H1 (cell line): ENCODE measurements around the gene GABRR3. TPM values are rescaled to one million over a fixed set of nuclear protein-coding genes. Genes with fewer than 3 reads are reported as not detected.

Experiments
- CTCF ChIA-PET: fragments of 300-600 bp; sonication (Branson Sonifier 250); formaldehyde crosslinking; loops from one replicate; lab custom pipeline; 2021; ENCODE audit not compliant: partially characterized antibody; lab: Charles Lee
- POLR2A ChIA-PET: fragments of 300-600 bp; sonication (Branson Sonifier 250); formaldehyde crosslinking; loops from one replicate; lab custom pipeline; 2021; ENCODE audit warnings: inconsistent platforms; ENCODE audit not compliant: partially characterized antibody; lab: Charles Lee
- DNase-seq, 2 experiments: peaks; one replicate each; pipeline versions ENCODE4 v3.0.0 to v3.0.0-alpha.2; 2010 to 2022; ENCODE audit warnings: low spot score in 2 of 2, low read depth in 1 of 2, mixed read lengths in 1 of 2
- FAIRE-seq: peaks from 2 replicates; lab custom pipeline; 2011; peaks lifted over from hg19 to GRCh38; lab: Jason Lieb, UNC
- H2AFZ ChIP-seq: 2 replicates; pipeline ENCODE4 v1.8.1; 2012; ENCODE audit warnings: low read length, inconsistent platforms
- H2AK5ac ChIP-seq: 2 replicates; pipeline ENCODE4 v1.6.1; 2013; ENCODE audit warnings: low read depth, low read length
- H2BK120ac ChIP-seq: replicated peaks from 2 replicates; pipeline ENCODE3; 2013; ENCODE audit warnings: low read depth, low read length, inconsistent platforms
- H2BK12ac ChIP-seq: 2 replicates; pipeline ENCODE4 v1.6.1; 2013; ENCODE audit warnings: low read depth, low read length
- H2BK15ac ChIP-seq: 2 replicates; pipeline ENCODE4 v1.6.1; 2013; ENCODE audit warnings: low read length
- H2BK20ac ChIP-seq: 2 replicates; pipeline ENCODE4 v1.6.1; 2013; ENCODE audit warnings: low read length
- H2BK5ac ChIP-seq: 2 replicates; pipeline ENCODE4 v1.6.1; 2013; ENCODE audit warnings: low read depth, low read length
- H3K14ac ChIP-seq: 2 replicates; pipeline ENCODE4 v1.6.1; 2013; ENCODE audit warnings: inconsistent platforms; ENCODE audit not compliant: insufficient read length
- H3K18ac ChIP-seq: 2 replicates; pipeline ENCODE4 v1.6.1; 2013; ENCODE audit warnings: low read length; ENCODE audit errors: extremely low read depth
- H3K23ac ChIP-seq: 2 replicates; pipeline ENCODE4 v1.6.1; 2013; ENCODE audit warnings: inconsistent platforms; ENCODE audit not compliant: insufficient read length
- H3K23me2 ChIP-seq: 2 replicates; pipeline ENCODE4 v1.6.1; 2013; ENCODE audit warnings: low read depth, low read length
- H3K27ac ChIP-seq: 2 replicates; pipeline ENCODE4 v1.6.1; 2011; ENCODE audit warnings: low read depth, low read length, inconsistent platforms
- H3K27me3 ChIP-seq, 4 experiments: replicated peaks in 1 of 4; 1 replicate in 1 of 4; 2 replicates in 3 of 4; pipeline versions ENCODE4 v1.6.1 to v1.8.1; 2011 to 2013; ENCODE audit warnings: low read length in 3 of 4, mild to moderate bottlenecking in 3 of 4, inconsistent platforms in 2 of 4, mixed read lengths in 2 of 4, moderate library complexity in 1 of 4; ENCODE audit not compliant: control insufficient read depth in 3 of 4, insufficient read depth in 3 of 4; ENCODE audit errors: extremely low read depth in 1 of 4
- H3K36me3 ChIP-seq, 4 experiments: 2 replicates each; pipeline versions ENCODE4 v1.6.1 to v1.8.1; 2011 to 2013; ENCODE audit warnings: mild to moderate bottlenecking in 4 of 4, low read length in 3 of 4, moderate library complexity in 2 of 4, control low read depth in 1 of 4, inconsistent platforms in 1 of 4; ENCODE audit not compliant: insufficient read depth in 4 of 4, control insufficient read depth in 2 of 4
- H3K4ac ChIP-seq: replicated peaks from 2 replicates; pipeline ENCODE3; 2013; ENCODE audit warnings: low read length, low read depth, mixed read lengths, inconsistent platforms; ENCODE audit not compliant: insufficient read length
- H3K4me1 ChIP-seq, 4 experiments: replicated peaks in 1 of 4; 1 replicate in 1 of 4; 2 replicates in 3 of 4; pipeline versions ENCODE4 v1.6.1 to v1.8.1; 2011 to 2013; ENCODE audit warnings: low read length in 3 of 4, inconsistent platforms in 2 of 4, mixed read lengths in 1 of 4; ENCODE audit not compliant: insufficient read depth in 4 of 4, control insufficient read depth in 3 of 4
- H3K4me2 ChIP-seq, 2 experiments: 2 replicates each; pipeline versions ENCODE4 v1.6.1 to v1.8.1; 2011 to 2013; ENCODE audit warnings: low read depth in 2 of 2, low read length in 2 of 2, control low read depth in 1 of 2, inconsistent platforms in 1 of 2, mild to moderate bottlenecking in 1 of 2; ENCODE audit not compliant: insufficient read depth in 1 of 2
- H3K4me3 ChIP-seq, 4 experiments: fragments of 200-600, 300-600 bp in 1 of 4; sonication (generic), shearing (Covaris generic), sonication (Bioruptor Twin) in 1 of 4; 2 replicates each; pipeline versions ENCODE4 v1.5.1 to v1.8.1; 2011 to 2016; ENCODE audit warnings: low read length in 4 of 4, low read depth in 3 of 4, control low read depth in 2 of 4, inconsistent platforms in 2 of 4, mild to moderate bottlenecking in 2 of 4, mixed read lengths in 1 of 4, moderate library complexity in 1 of 4; ENCODE audit not compliant: insufficient read depth in 2 of 4; ENCODE audit errors: extremely low read depth in 1 of 4
- H3K56ac ChIP-seq: replicated peaks from 2 replicates; pipeline ENCODE3; 2013; ENCODE audit warnings: low read depth, mild to moderate bottlenecking, mixed read lengths, low read length, inconsistent platforms; ENCODE audit not compliant: insufficient read length
- H3K79me1 ChIP-seq: 2 replicates; pipeline ENCODE4 v1.6.1; 2013; ENCODE audit warnings: low read depth, low read length, control low read depth
- H3K79me2 ChIP-seq, 2 experiments: 2 replicates each; pipeline versions ENCODE4 v1.6.1 to v1.8.1; 2012 to 2013; ENCODE audit warnings: low read length in 2 of 2, mild to moderate bottlenecking in 2 of 2, inconsistent platforms in 1 of 2; ENCODE audit not compliant: insufficient read depth in 2 of 2, control insufficient read depth in 1 of 2
- H3K9ac ChIP-seq, 4 experiments: replicated peaks in 1 of 4; 1 replicate in 1 of 4; 2 replicates in 3 of 4; pipeline versions ENCODE4 v1.6.1 to v1.8.1; 2011 to 2013; ENCODE audit warnings: low read depth in 3 of 4, low read length in 3 of 4, control low read depth in 2 of 4, mild to moderate bottlenecking in 2 of 4, moderate library complexity in 2 of 4, inconsistent platforms in 1 of 4; ENCODE audit errors: extremely low read depth in 1 of 4
- H3K9me3 ChIP-seq, 2 experiments: 2 replicates each; pipeline versions ENCODE4 v1.6.1 to v1.8.1; 2012 to 2013; ENCODE audit warnings: mild to moderate bottlenecking in 2 of 2, moderate library complexity in 2 of 2, control low read depth in 1 of 2, inconsistent platforms in 1 of 2, low read depth in 1 of 2, low read length in 1 of 2, mixed read lengths in 1 of 2; ENCODE audit not compliant: insufficient read depth in 2 of 2
- H4K20me1 ChIP-seq, 2 experiments: replicated peaks in 1 of 2; 2 replicates each; pipeline versions ENCODE3 to v1.8.1; 2011 to 2013; ENCODE audit warnings: inconsistent platforms in 2 of 2, low read length in 2 of 2, mild to moderate bottlenecking in 1 of 2; ENCODE audit not compliant: insufficient read depth in 2 of 2, control insufficient read depth in 1 of 2
- H4K5ac ChIP-seq: 2 replicates; pipeline ENCODE4 v1.6.1; 2013; ENCODE audit warnings: low read length, low read depth, mixed read lengths, inconsistent platforms; ENCODE audit not compliant: insufficient read length
- H4K8ac ChIP-seq: 2 replicates; pipeline ENCODE4 v1.8.0; 2013; ENCODE audit warnings: mild to moderate bottlenecking, moderate library complexity, low read length, inconsistent platforms; ENCODE audit not compliant: insufficient read depth; ENCODE audit errors: extremely low read depth
- H4K91ac ChIP-seq: replicated peaks from 2 replicates; pipeline ENCODE3; 2013; ENCODE audit warnings: low read length, mixed read lengths, inconsistent platforms; ENCODE audit not compliant: insufficient read length
- RAD21 ChIP-seq, 2 experiments: IDR thresholded peaks in 1 of 2; conservative IDR thresholded peaks in 1 of 2; 2 replicates each; pipeline ENCODE4 v1.6.1; 2011; ENCODE audit warnings: low read depth in 2 of 2, low read length in 2 of 2, improper control_type of control experiment in 1 of 2, inconsistent platforms in 1 of 2, mild to moderate bottlenecking in 1 of 2, moderate library complexity in 1 of 2
- WGBS, 2 experiments: shearing (Covaris generic) in 1 of 2; methylation state at CpG; one replicate each; pipeline versions ENCODE4 v1.1.6 to v1.1.7; 2013 to 2015; ENCODE audit warnings: low lambda C conversion rate in 2 of 2, mixed read lengths in 2 of 2, inconsistent platforms in 1 of 2, low coverage in 1 of 2, missing lambda C conversion rate in 1 of 2; ENCODE audit not compliant: insufficient replicate concordance in 2 of 2, insufficient coverage in 1 of 2, insufficient read length in 1 of 2; ENCODE audit errors: extremely low coverage in 1 of 2, missing lambda C conversion rate in 1 of 2; 5-methylcytosine and 5-hydroxymethylcytosine counted together
- polyA plus RNA-seq, 7 experiments: library from polyadenylated mRNA; depleted of rRNA in 3 of 7; stranded (reverse) in 5 of 7; unstranded in 2 of 7; fragments of >200 nt in 5 of 7; fragments of 200-250 nt in 2 of 7; gene quantifications; 1 replicate in 5 of 7; 2 replicates in 1 of 7; 4 replicates in 1 of 7; pipeline versions ENCODE4 v1.2.1 to v1.2.3, GENCODE V29; 2011 to 2013; ENCODE audit warnings: missing spikeins in 2 of 7, mixed read lengths in 2 of 7
- total RNA-seq: library from RNA; stranded (reverse); fragmentation: NEBNext Ultra II Directional; extraction: Animal tissue kit (Norgen Biotek cat#: 25700); gene quantifications from 2 replicates; pipeline ENCODE4 v1.2.1, GENCODE V29; 2021

Gene GABRR3
- total and polyA plus RNA-seq, 2 of the 8 experiments (the other 6 are each of a cell fraction or from before 2014, with no cell fraction given): not detected

GRCh38 chr3:97937205-97937604 is 97.9 kb downstream of the GABRR3 start:
- CTCF ChIA-PET: interaction anchor here (1.0 to 1.5 kb wide), 2 partner anchors 30 to 78 kb away, joined by 3 read pairs; no protein-coding TSS in a partner anchor
- 89% methylated on average over 2 of the region's 2 CpGs; no CpG with 5 or more reads in 1 of the 2 experiments for WGBS, 2 experiments
- no peak overlapping the region for H2BK120ac ChIP-seq

More at GRCh38 chr3:97937205-97937604, 97.9 kb downstream of the GABRR3 start:
- Histone ChIP-seq H3K27ac (no peak overlapping the region), H3K4ac (no peak overlapping the region), H4K91ac (no peak overlapping the region), H4K20me1 (no peaks in the 10 kb centered on the region), H3K23me2 (no peaks in the 10 kb centered on the region; the same call in 1 of the 2 replicates), H4K8ac (no peak overlapping the region), H3K79me1 (no peaks in the 10 kb centered on the region), H3K27me3 (no peaks in the 10 kb centered on the region), H2BK5ac (no peak overlapping the region), H3K23ac (no peak overlapping the region), H2BK20ac (no peak overlapping the region), H3K4me1 (no peaks in the 10 kb centered on the region), H3K4me2 (no peak overlapping the region), H3K79me2 (no peaks in the 10 kb centered on the region), H2BK15ac (no peak overlapping the region), H2AFZ (no peak overlapping the region), H3K36me3 (peaks cover 0 to 3% (median 0%) of the 10 kb centered on the region in 4 experiments; a peak in 1 of 8 replicates), H4K5ac (no peak overlapping the region), H3K9me3 (no peaks in the 10 kb centered on the region), H2AK5ac (no peak overlapping the region), H2BK12ac (no peak overlapping the region), H3K9ac (no peak overlapping the region), H3K18ac (no peak overlapping the region), H3K14ac (no peak overlapping the region), H3K56ac (no peak overlapping the region), H3K4me3 (no peak overlapping the region)
- FAIRE-seq (no peak), DNase-seq (no peak)
- no peak for TF ChIP-seq RAD21 (IDR thresholded peaks at IDR 0.05 in 1 of 2, conservative IDR thresholded peaks at IDR 0.05 in 1 of 2; ENCODE audit: low read depth in 2 of 2, low read length in 2 of 2)
- POLR2A ChIA-PET: no interaction called here
